ENCODE measurements around the gene SERPINE1.

SERPINE1 gene

GRCh38 chr7:101170617-101171441, 43.9 kb downstream of the SERPINE1 start:
- no peak for DNase-seq (ENCODE audit: low read depth)

- no peak for DNase-seq (ENCODE audit: low read depth)
Measured at GRCh38 chr7:101171442-101171837, 44.5 kb downstream of the SERPINE1 start.

GRCh38 chr7:101172005-101172853, 45.3 kb downstream of the SERPINE1 start:
- DNase-seq (ENCODE audit: low read depth) = no peak

GRCh38 chr7:101172854-101173751, 46.2 kb downstream of the SERPINE1 start:
- DNase-seq (ENCODE audit: low read depth) = peak; percentile 79

- DNase-seq (ENCODE audit: low read depth) = no peak
Measured at GRCh38 chr7:101173752-101174244, 46.9 kb downstream of the SERPINE1 start.

- no peak for DNase-seq (ENCODE audit: low read depth)
Measured at GRCh38 chr7:101174322-101174854, 47.5 kb downstream of the SERPINE1 start.

- DNase-seq (ENCODE audit: low read depth) = no peak
Measured at GRCh38 chr7:101175664-101176063, 48.8 kb downstream of the SERPINE1 start.

GRCh38 chr7:101177644-101178043, 50.7 kb downstream of the SERPINE1 start:
- DNase-seq (ENCODE audit: low read depth) = no peak

GRCh38 chr7:101179117-101179516, 52.2 kb downstream of the SERPINE1 start:
- DNase-seq (ENCODE audit: low read depth) = no peak

- no peak for DNase-seq (ENCODE audit: low read depth)
Measured at GRCh38 chr7:101179713-101180112, 52.8 kb downstream of the SERPINE1 start.

GRCh38 chr7:101180130-101180755, 53.3 kb downstream of the SERPINE1 start, which contains the start of gene NAT16:
Gene NAT16, minus strand, starts transcription at chr7:101180293. Its CDS starts 5,486 bp downstream, at chr7:101174807.
- no peak for DNase-seq (ENCODE audit: low read depth)

GRCh38 chr7:101185258-101185839, 58.4 kb downstream of the SERPINE1 start:
- DNase-seq (ENCODE audit: low read depth) = no peak

- DNase-seq (ENCODE audit: low read depth) = no peak
Measured at GRCh38 chr7:101186194-101186593, 59.3 kb downstream of the SERPINE1 start.

GRCh38 chr7:101186844-101187428, 60.0 kb downstream of the SERPINE1 start:
- DNase-seq (ENCODE audit: low read depth) = no peak
